Right cardiac atrium (tissue), 5 donors: Measurements from ENCODE around the gene CEND1. TPM values are rescaled to one million over a fixed set of nuclear protein-coding genes. Genes with fewer than 3 reads are reported as not detected.

Source experiments
- ATAC-seq, 2 donors: fragments of 200-7000 bp; cut with Tn5 transposase; one replicate each; pipeline versions ENCODE4 v1.8.0 to v1.9.1; 2020; ENCODE audit warnings: moderate library complexity in 2 of 2, mild to moderate bottlenecking in 1 of 2
- DNase-seq, 3 donors: peaks; one replicate each; pipeline ENCODE4 v3.0.0-alpha.2; 2020
- H3K27ac ChIP-seq: one replicate; pipeline ENCODE4 v1.5.1; 2013; ENCODE audit warnings: mild to moderate bottlenecking, low read length, control low read depth, moderate library complexity
- H3K27me3 ChIP-seq: one replicate; pipeline ENCODE4 v1.6.1; 2013; ENCODE audit not compliant: control insufficient read depth, insufficient read depth
- H3K4me1 ChIP-seq: one replicate; pipeline ENCODE4 v1.6.1; 2013; ENCODE audit warnings: low read length; ENCODE audit not compliant: control insufficient read depth, insufficient read depth
- H3K4me3 ChIP-seq: one replicate; pipeline ENCODE4 v1.5.1; 2013; ENCODE audit warnings: low read length, control low read depth
- H3K9me3 ChIP-seq: one replicate; pipeline ENCODE4 v1.6.1; 2013; ENCODE audit warnings: low read length; ENCODE audit not compliant: control insufficient read depth
- WGBS: extraction: QIAGEN DNeasy Blood & Tissue Kit; methylation state at CpG from one replicate; pipeline ENCODE4 v1.1.7; 2013; 5-methylcytosine and 5-hydroxymethylcytosine counted together
- intact Hi-C, 4 donors: fragments of 100-400 bp; cut with DNase I; formaldehyde crosslinking; loops; one replicate each; pipeline versions ENCODE4 v1.11.0 to v1.14.0; 2022 to 2023
- polyA plus RNA-seq: library from polyadenylated mRNA; stranded (reverse); fragments of 200-250 nt; gene quantifications from one replicate; pipeline ENCODE4 v1.2.3, GENCODE V29; 2013
- total RNA-seq, 4 donors: library from RNA; stranded (reverse); fragmentation: NEBNext Ultra II Directional; extraction: Animal tissue kit (Norgen Biotek cat#: 25700); gene quantifications; one replicate each; pipeline ENCODE4 v1.2.1, GENCODE V29; 2021
- donor health status: healthy with polysubstance abuse.
- donor health status: DM: no; HTN: yes; CAD: no.
- donor health status: DM: no; HTN: no; CAD: no.
- donor health status: DM: no; HTN: yes; CAD: no; lungs with severe emphysema.
- donor health status: DM: yes; HTN: yes; CAD: no.

The CEND1 gene
- total and polyA plus RNA-seq, 5 donors: 0.15 to 0.59 (median 0.33) TPM; not detected in 1

DNA sequence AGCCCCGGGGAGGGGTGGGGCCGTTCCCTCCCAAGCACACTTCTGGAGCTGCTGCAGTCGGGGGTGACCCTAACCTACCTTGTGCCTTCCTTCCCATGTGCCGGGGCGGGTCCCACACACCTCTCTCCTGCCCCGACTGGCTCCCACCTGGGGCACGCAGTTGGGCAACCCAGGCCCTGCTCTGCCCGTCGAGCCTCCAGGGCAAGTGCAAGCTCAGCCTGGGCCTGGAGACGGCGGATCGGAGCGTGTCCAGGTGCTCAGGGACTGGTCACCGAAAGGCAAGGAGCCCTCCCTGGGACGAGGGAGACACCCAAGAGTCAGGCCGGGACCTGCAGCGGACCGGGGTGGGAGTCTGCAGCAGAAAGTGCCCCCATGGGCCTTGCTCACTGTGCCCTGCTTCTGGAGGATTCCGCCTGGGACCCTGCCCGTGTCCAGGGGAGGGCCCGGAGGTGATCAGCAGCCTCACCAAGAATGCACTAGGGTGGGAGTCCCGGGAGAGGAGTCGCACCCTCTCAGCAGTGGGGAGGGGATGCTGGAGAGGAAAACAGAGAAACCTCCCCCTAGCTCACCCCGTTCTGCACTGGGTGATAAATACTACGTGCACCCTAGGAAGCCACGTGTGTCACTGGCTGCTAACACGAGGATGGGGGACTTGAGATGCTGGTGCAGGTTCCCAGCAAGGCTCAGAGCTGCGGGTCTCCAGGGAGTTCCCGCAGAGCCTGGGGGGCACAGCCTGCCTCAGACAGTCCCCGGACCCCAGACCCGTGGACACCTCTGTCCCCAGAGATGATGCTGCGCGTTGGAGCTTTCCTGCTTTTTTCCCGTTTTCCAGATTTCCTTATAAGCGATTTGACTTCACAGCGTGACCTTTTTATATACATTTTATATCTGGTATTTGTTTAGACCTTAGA is 7.4 kb downstream of the CEND1 start:
- no peak for DNase-seq
- Histone ChIP-seq H3K27ac (no peak overlapping the region), H3K27me3 (no peaks in the 10 kb centered on the region), H3K9me3 (no peaks in the 10 kb centered on the region), H3K4me3 (no peak overlapping the region), H3K4me1 (peaks cover 3% of the 10 kb centered on the region)
- intact Hi-C loops: no loop called here
- 73% methylated on average over 36 of the region's 36 CpGs for WGBS
- no peak for ATAC-seq

DNA sequence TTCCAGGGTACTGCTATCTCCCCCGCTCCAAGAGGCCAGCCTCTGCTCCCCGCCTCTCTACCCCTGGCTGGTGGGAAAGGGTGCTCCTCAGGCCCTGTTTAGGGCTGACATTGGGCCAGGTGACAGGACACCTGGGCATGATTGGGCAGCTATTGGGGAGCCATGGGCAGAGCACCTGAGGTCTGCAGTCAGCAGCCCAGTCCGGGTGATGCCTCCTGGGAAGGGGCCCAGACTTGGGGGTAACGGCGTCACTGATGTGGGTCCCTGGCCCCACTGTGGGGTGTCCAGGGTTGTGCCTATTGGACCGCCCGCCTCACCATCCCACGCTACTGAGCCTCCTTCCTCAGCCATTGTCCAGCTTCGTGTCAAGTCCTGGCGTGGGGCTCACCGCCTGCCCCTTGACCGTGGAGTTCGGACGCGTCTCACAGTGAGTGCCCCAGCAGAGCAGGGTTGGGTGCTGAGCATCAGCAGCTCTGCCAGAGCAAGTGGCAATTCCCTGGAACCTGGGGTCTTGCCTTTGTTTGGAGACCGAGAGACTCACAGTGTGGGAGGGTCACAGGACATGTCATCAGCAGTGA is 9.8 kb downstream of the CEND1 start:
- no peak overlapping the region for H3K27ac ChIP-seq
- WGBS: 94% methylated on average over 16 of the region's 16 CpGs
- no peaks in the 10 kb centered on the region for H3K9me3 ChIP-seq
- DNase-seq (peak in 2 of 3 donors; percentile 15 to 43), ATAC-seq (no peak)
- H3K27me3 ChIP-seq: no peaks in the 10 kb centered on the region
- no peak overlapping the region for H3K4me3 ChIP-seq
- H3K4me1 ChIP-seq: peaks cover 9% of the 10 kb centered on the region
- intact Hi-C loops: no loop called here

DNA sequence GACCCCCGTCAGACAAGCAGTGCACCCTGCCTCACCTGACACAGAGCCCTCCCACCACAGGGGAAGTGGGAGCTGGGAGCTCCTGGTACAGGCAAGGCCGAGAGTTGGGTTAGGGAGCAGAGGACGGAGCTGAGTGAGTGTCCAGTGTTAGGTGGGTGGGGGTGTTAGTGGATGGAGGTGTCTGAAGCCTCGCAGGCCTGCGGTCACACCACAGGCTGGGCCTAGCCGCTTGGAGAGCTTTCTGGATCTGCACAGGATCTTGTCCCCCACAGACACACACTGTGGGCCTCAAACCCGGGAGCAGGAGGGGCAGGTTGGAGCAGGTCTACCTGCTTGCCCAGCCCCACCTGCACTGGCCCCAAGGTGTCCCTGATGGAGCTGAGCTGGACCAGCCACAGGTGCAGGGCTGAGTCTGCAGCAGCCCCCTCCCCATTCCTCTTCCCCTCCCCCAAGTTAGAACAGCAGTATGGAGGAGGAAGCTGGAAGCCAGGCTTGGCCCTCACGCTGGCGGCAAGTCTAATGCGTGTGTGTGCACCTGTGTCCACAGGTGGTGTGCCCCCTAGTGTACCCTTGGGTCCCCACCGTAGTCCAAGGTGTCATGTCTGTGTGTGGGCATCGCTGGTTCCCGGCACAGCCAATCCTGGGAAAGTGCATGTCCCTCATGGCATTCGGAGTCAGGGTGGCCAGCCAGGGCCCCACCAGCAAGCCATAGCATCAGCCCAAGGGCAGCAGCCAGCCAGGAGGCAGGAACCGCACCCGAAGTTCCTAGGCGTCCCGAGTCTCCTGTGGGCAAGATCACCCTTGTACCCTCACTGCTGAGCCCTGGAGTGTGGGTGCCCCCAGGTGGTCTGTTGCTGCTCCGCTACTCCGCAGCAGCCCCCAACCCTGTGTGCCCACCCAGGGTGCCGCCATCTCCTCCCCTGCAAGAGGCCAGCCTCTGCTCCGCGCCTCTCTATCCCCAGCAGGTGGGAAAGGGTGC is 10.6 kb downstream of the CEND1 start:
- DNase-seq (peak in 2 of 3 donors; percentile 14 to 60), ATAC-seq (no peak)
- 92% methylated on average over 23 of the region's 23 CpGs for WGBS
- Histone ChIP-seq H3K9me3 (no peaks in the 10 kb centered on the region), H3K4me1 (peaks cover 9% of the 10 kb centered on the region), H3K4me3 (no peak overlapping the region), H3K27ac (no peak overlapping the region), H3K27me3 (no peaks in the 10 kb centered on the region)
- intact Hi-C loops: no loop called here

DNA sequence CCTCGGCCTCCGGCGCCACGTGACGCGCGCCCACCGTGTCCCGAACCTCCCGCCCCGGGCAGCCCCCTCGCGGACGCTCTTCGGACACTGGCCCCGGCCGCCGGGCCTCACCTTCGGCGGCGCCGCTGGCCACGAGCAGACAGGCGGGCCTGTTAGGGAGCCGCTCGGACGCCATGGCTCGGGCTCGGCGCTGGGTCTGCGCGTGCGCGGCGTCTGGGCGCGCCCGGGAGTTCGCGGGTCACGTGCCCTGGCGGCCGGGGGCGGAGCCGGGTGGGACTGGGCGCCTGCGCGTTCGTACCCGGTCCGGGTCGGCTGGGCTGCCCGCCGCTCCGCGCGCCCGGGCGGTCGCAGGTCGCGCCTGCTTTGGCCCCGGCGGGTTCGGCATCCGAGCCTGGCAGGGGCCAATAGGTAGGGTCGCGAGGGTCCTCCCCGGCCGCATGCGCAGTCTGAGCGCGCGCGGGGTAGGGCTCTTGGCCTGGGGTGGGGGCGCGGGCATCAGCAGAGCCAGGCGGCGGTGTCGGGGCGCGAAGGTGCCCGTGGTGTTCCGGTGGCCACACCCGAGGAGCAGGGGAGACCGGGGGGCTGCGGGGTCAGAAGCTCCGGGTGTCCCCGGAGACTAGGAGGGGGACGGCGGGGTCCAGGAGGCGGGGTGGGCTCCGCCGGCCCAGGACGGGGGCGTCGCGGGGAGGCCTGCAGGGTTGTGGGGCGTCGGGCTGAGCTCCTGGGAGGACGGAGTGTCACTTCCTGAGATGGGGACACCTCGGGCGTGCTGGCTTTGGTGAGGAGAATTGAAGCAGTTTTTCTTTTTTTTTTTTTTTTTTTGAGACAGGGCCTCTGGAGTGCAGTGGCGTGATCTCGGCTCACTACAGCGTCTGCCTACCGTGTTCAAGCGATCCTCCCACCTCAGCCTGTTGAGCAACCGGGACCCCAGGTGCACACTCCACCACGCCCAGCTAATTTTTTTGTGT is 12.3 kb downstream of the CEND1 start, which contains the start of gene GATD1:
Gene GATD1 (minus strand): TSS at position 200 of the 968 bp plus-strand sequence. CDS start 25 bp downstream, at position 175.
- peak within 1 kb of the TSS; percentile 60 for H3K27ac ChIP-seq
- peak; percentile 94 to 98 (median 98) for DNase-seq
- WGBS: 1% methylated on average over 110 of the region's 110 CpGs
- intact Hi-C loops: no loop called here
- no peaks in the 10 kb centered on the region for H3K27me3 ChIP-seq
- H3K4me1 ChIP-seq: peaks cover 9% of the 10 kb centered on the region
- peak; percentile 88 to 89 for ATAC-seq
- H3K4me3 ChIP-seq: peak within 1 kb of the TSS; percentile 67
- no peaks in the 10 kb centered on the region for H3K9me3 ChIP-seq

DNA sequence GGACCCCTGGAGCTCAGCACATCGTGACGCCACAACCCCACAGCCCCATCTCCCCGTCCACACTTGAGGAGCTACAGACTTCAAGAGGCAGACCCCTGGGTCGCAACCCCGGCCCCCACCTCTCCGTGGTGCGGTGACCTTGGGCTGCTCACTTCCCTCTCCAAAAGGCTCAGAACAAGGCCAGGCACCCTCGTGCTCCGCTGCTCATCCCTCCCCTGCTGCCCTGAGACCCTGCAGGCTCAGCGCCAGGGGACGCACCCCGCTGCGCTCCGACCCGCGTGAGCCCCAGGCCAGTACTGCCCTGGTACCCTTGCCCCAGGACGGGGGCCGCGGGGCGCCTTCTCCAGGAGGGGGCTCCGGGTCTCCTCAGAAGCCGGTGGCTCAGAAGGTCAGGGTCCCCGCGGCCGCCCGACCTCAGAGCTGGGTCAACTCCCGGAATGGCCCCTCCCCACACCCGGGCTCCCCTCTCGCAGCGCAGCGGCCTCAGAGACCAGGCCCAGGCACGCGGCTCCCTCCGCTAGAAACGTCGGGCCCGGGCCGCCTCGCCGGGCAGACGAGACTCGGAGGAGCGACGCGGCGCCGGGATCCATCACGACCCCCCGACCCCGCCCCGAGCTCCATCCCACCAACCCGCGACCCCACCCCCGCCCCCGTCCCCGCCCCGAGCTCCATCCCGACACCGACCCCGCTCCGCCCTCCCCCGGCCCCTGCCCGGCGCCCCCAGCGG is 13.2 kb downstream of the CEND1 start:
- 1% methylated on average over 65 of the region's 65 CpGs for WGBS
- Histone ChIP-seq H3K27ac (peak overlapping the region; percentile 59), H3K4me1 (peaks cover 9% of the 10 kb centered on the region), H3K27me3 (no peaks in the 10 kb centered on the region), H3K9me3 (no peaks in the 10 kb centered on the region), H3K4me3 (peak overlapping the region; percentile 67)
- ATAC-seq (peak; percentile 28 to 31), DNase-seq (peak; percentile 39 to 70 (median 69))
- intact Hi-C loops: no loop called here

DNA sequence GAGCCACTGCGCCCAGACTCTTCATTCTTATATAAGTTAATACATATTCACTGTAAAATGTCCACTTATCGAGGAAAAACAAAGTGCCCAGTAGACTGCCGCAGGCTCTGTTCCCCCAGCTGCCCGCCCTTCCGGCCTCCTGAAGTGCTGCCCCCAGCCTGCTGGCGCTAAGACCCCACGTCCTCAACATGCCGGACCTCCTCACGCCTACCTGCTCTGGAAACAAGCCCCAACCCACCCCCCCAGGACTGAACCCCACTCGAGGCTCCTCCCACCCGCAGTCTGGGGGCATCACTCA is 13.7 kb downstream of the CEND1 start:
- H3K27ac ChIP-seq: no peak overlapping the region
- peak overlapping the region; percentile 67 for H3K4me3 ChIP-seq
- WGBS: 30% methylated on average over 11 of the region's 11 CpGs
- no peak for ATAC-seq
- no peak for DNase-seq
- peaks cover 9% of the 10 kb centered on the region for H3K4me1 ChIP-seq
- H3K9me3 ChIP-seq: no peaks in the 10 kb centered on the region
- no peaks in the 10 kb centered on the region for H3K27me3 ChIP-seq
- intact Hi-C loops: no loop called here

DNA sequence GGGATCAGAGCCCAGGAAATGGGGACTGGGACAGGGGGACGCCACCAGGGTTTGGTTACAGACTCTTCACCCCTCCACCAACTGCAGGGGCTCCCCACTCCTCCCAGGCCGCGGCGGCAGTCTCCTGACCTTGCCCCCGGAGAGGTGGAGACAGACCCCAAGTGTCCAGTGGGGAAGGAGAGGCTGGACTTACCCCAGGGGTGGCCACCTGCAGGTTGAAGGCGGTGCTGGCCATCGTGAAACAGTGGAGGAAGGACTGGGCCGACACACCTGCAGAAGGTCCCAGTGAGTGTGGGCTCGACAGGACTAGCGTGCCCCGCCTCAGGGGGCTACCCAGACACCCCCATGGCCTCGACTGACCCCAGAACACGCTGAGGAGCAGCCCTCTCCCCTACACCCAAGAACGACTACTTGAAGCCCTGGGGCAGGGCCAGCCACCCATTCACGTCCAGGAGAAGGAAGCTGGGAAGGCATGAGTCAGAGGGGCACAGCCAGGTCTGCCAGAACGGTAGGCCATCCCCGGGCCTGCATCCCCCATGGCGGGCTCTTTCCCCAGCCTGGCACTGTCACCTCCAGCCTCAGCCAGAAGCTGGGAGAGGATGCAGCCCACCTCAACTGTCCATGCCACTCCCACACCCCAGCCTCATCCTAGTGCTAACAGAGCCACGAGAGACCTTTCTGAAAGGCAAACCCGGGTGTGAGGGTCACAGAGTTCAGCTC is 14.9 kb downstream of the CEND1 start:
- no peak overlapping the region for H3K4me3 ChIP-seq
- ATAC-seq: no peak

DNA sequence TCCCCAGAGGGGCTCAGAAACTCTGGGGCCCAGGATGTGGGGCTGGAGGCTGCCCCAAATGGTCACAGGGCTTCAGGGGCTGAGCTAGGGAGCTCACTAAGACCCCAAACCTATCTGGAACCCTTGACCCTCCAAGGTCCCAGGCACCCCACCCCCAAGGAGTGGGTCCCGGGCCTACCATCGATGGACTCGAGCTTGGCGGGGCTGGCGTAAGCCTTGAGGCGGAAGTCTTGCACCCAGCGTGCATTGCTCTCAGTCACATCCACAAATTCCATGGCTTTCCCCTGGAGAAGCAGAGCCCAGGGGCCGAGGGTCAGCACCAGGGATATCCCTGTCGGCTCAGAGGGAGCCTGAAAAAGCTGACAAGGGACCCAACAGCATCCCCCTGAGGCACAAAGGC is 16.1 kb downstream of the CEND1 start:
- Histone ChIP-seq H3K27me3 (no peaks in the 10 kb centered on the region), H3K9me3 (no peaks in the 10 kb centered on the region), H3K27ac (no peak overlapping the region), H3K4me1 (peaks cover 9% of the 10 kb centered on the region), H3K4me3 (no peak overlapping the region)
- DNase-seq (peak in 1 of 3 donors; percentile 37), ATAC-seq (no peak)
- WGBS: 89% methylated on average over 9 of the region's 9 CpGs
- intact Hi-C loops: no loop called here

More for the DNA sequence above, 14.9 kb downstream of the CEND1 start:
- no peaks in the 10 kb centered on the region for H3K27me3 ChIP-seq
- peak in 1 of 3 donors; percentile 58 for DNase-seq
- intact Hi-C loops: no loop called here
- 72% methylated on average over 20 of the region's 20 CpGs for WGBS
- peaks cover 9% of the 10 kb centered on the region for H3K4me1 ChIP-seq
- no peaks in the 10 kb centered on the region for H3K9me3 ChIP-seq
- no peak overlapping the region for H3K27ac ChIP-seq

DNA sequence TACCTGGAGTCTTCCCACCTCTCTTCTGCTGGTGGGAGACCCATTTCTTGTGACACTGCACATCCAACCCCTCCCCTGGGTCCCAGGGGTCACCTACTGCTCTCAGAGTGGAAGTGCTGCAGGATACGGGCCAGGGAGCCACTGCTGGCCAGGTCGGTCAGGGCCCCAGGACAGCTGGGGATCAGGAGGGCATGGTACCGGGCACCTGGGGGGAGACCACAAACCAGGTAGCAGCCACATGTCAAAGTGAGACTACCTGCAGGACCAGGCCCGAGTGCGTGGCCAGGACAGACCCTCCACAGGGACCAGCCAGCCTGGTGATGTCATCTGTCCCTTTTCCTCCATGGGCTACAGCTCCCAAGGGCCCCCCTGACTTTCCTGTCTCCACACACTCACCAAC is 16.5 kb downstream of the CEND1 start:
- Histone ChIP-seq H3K9me3 (no peaks in the 10 kb centered on the region), H3K4me1 (peaks cover 9% of the 10 kb centered on the region), H3K27me3 (no peaks in the 10 kb centered on the region), H3K4me3 (no peak overlapping the region), H3K27ac (no peak overlapping the region)
- WGBS: 81% methylated on average over 5 of the region's 5 CpGs
- intact Hi-C loops: no loop called here
- DNase-seq (peak in 1 of 3 donors; percentile 26), ATAC-seq (no peak)
